HG03442 (cell line): ENCODE results near the gene LDLRAD4.

Source experiments
- ATAC-seq: cut with Tn5 transposase; IDR thresholded peaks from one replicate; pipeline ENCODE4 v1.9.1; 2021; ENCODE audit warnings: mild to moderate bottlenecking, moderate library complexity; ENCODE audit not compliant: unreplicated experiment

LDLRAD4 gene

GRCh38 chr18:13541621-13542519 lies 323.3 kb downstream of the LDLRAD4 start:
- ATAC-seq = no peak

GRCh38 chr18:13542520-13542847 lies 323.9 kb downstream of the LDLRAD4 start:
- no peak for ATAC-seq

- no peak for ATAC-seq
Measured at GRCh38 chr18:13543144-13543543, 324.6 kb downstream of the LDLRAD4 start.

GRCh38 chr18:13543811-13544732 lies 325.5 kb downstream of the LDLRAD4 start:
- no peak for ATAC-seq

GRCh38 chr18:13544953-13545352 lies 326.4 kb downstream of the LDLRAD4 start:
- no peak for ATAC-seq

DNA sequence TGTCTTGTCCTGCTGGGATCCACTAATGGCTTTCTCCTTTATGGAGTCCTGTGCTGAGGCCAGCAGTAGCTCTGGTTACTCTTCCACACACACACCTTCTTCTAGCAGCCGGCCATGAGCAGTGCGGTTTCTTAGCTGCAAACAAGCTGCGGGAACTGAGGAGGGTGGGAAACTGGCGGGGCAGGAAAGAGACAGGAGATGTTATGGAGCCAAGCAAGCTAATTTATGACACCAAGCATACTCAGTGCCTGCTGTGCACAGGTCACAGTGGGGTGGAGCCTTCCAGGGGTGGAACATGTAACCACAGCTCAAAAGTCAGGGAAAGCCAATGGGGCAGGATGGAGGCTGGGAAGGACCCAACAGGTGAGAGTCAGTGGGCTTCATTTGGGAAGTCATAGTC lies 327.0 kb downstream of the LDLRAD4 start:
- ATAC-seq = no peak

DNA sequence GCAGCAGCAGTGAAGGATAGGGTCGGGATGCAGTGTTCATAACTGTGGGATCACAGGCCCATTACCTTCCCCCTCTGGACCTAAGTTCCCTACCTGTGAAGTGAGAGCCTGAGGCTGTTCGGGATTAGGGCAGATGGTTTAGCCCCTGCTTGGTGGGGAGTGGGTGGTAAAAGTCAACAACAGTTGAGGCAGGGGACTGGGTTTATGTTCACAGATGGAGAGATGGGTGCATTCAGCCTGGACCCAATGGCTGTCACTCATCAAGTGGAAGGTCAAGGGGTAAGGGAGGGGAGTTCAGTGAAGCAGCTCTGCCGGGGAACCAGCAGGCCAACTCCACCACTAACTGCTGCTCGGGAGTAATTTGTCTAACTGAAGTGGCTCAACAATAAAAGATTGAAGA lies 327.4 kb downstream of the LDLRAD4 start:
- ATAC-seq = no peak

- ATAC-seq = no peak
Measured at GRCh38 chr18:13546638-13547037, 328.1 kb downstream of the LDLRAD4 start.

- no peak for ATAC-seq
Measured at GRCh38 chr18:13547347-13547746, 328.8 kb downstream of the LDLRAD4 start.

- ATAC-seq = no peak
Measured at GRCh38 chr18:13548106-13548819, 329.7 kb downstream of the LDLRAD4 start.

GRCh38 chr18:13548966-13549879 lies 330.7 kb downstream of the LDLRAD4 start:
- peak; percentile 67 for ATAC-seq

DNA sequence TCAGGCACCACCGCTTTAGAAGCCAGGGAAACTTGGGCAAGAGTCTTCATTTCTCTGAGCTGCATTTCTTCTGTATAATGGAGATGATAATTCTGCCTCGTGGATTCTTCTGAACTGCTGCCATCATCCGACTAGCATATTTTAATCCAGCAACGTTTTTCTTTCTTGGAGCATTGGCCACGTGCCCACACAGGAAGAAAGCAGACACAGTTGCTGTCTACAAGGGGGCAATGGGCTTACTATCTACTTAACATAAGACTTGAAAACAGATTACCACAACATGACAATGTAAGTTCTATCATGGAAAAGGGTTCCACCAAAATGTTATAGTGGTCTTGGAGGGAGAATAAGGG lies 331.3 kb downstream of the LDLRAD4 start:
- ATAC-seq = no peak

DNA sequence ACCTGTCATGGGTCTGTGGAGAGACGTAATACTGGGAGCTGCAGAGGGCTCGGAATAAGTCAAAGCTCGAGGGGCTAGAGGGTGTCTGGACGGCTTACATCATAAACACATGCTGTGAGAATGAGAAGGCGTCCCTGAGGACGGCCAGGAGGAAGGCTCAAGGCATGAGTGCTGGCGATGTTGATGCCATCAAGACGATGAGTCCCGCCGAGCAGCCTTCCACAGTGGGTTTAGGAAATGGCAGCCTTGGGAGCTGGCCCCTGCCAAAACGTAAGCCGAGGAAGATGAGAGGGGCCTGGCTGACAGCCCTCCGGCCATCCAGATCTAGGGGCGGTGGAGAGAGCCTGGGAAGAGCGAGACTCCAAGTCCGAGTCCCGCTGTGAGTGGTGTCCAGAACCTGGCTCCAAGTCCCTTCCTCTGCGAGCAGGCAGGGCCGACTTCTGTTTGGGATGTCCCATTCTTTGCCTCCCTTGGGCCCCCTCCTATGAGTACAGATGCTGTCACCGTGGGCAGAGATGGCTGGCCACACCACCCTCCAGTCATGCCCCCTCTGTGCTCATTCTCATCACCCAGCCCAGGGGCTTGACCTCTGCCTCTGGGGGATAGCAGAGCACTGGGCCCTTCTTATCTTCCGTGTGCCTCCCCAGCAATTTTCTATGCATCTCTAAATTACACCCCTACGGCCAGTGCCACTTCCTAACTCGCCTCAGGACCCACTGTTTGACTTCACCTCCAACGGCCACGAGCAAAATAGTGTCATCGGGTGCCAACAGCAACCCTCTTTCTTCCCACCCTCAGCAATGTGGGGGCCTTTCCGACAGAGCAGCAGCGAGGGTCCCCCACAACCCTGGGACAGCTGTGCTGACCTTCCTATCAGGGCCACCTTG lies 332.1 kb downstream of the LDLRAD4 start:
- no peak for ATAC-seq

- ATAC-seq = no peak
Measured at GRCh38 chr18:13551305-13551603, 332.7 kb downstream of the LDLRAD4 start.

DNA sequence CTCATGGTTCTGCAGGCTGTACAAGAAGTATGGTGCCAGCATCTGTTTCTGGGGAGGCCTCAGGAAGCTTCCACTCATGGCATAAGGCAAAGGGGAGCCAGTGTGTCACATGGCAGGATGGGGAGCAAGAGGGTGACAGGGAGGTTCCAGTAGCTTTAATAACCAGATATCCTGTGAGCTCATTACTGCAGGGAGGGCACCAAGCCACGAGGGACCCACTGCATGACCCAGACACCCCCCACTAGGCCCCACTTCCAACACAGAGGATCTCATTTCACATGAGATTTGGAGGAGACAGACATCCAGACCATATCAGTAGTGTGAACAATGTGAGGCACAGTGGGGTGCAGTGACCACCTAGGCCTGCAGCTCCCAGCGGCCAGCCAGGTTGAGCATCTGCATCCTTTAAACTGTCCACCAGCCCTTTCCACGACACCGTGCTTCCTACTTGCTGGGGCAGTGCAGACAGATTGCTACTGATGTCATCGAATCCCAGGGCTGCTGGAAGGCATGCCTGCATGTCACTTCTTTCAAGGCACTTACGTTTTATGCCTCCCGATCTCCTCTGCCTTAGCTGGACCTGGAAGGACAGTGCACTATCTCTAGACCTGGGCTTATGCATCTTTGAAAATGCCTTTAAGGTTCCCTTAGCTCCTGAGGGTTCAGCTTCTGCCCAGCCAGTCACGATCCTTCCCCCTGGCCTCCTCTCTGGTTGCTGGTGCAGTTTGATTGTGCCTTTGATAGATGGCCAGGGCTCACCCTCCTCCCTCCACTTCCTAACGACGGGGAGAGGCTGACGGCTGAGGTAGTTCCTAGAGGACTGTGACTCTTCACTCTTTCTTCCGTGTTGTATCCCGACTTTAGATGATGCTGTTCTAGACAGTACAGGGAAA lies 333.5 kb downstream of the LDLRAD4 start:
- no peak for ATAC-seq

DNA sequence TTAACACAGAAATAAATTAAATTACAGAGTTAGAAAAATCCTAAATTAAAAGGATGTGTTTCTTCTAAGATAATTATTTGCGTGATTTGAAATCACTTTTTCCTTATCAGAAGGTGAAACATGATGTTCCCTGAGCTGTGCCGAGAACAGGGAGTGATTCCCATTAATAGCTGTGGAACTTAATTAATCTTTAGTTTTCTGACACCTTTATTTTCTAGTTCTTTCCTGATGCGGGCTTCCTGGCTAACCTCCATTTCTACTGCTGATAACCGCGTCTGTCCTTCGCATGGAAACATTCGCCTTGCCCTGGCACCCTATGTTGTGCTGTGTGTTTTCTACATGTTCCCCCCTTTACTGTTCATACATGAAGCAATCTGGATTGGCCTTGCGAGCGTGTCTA lies 334.9 kb downstream of the LDLRAD4 start:
- ATAC-seq = no peak

- ATAC-seq = no peak
Measured at GRCh38 chr18:13555192-13555591, 336.6 kb downstream of the LDLRAD4 start.

DNA sequence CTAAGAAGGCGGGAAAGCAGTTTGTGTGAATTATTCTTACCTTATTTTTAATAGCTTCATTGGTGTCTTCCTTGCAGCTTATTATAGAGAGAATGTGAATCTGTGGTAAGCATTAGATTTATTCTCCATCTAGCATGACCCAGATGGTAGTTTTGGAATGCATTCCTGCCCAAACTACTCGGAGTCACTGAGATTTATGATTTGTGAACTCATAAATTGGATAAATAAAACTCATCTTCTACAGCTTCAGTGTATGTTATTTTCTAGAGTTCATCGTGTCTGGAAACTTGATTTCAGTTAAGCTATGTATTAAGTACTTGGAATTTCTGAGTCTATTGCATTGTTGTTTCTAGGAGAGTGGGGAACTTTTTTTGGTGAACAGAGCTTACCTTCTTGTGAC lies 337.3 kb downstream of the LDLRAD4 start:
- ATAC-seq = no peak

GRCh38 chr18:13556502-13556901 lies 337.9 kb downstream of the LDLRAD4 start:
- no peak for ATAC-seq
